Measurements from ENCODE around the gene UBB.
"Not testable (repeated sequence)": the region's sequence is repeated elsewhere in the genome, so short reads cannot be mapped to it uniquely, and the experiment has no call there.

The UBB gene

GRCh38 chr17:16374146-16374938 lies 6.5 kb upstream of the UBB start:
- no peak for DNase-seq (ENCODE audit: low read depth in 2 of 3, low spot score in 2 of 3)

GRCh38 chr17:16377941-16378341 lies 3.0 kb upstream of the UBB start:
- no peak for DNase-seq (ENCODE audit: low read depth in 2 of 3, low spot score in 2 of 3)

- DNase-seq (ENCODE audit: low read depth in 2 of 3, low spot score in 2 of 3): no peak
Observed at GRCh38 chr17:16378636-16379282, 2.1 kb upstream of the UBB start.

GRCh38 chr17:16379654-16380053 lies 1.2 kb upstream of the UBB start:
- no peak for DNase-seq (ENCODE audit: low read depth in 2 of 3, low spot score in 2 of 3)

- no peak for DNase-seq (ENCODE audit: low read depth in 2 of 3, low spot score in 2 of 3)
Observed at GRCh38 chr17:16381496-16381820, 567 bp downstream of the UBB start.

GRCh38 chr17:16383216-16383615 lies 2.3 kb downstream of the UBB start:
- no peak for DNase-seq (ENCODE audit: low read depth in 2 of 3, low spot score in 2 of 3)

- DNase-seq (ENCODE audit: low read depth in 2 of 3, low spot score in 2 of 3): no peak
Observed at GRCh38 chr17:16383772-16384287, 2.9 kb downstream of the UBB start.

GRCh38 chr17:16384557-16384956 lies 3.7 kb downstream of the UBB start:
- DNase-seq (ENCODE audit: low read depth in 2 of 3, low spot score in 2 of 3): no peak

GRCh38 chr17:16386126-16386507 lies 5.2 kb downstream of the UBB start:
- DNase-seq (ENCODE audit: low read depth in 2 of 3, low spot score in 2 of 3): not testable (repeated sequence)

- no peak for DNase-seq (ENCODE audit: low read depth in 2 of 3, low spot score in 2 of 3)
Observed at GRCh38 chr17:16391451-16391850, 10.6 kb downstream of the UBB start.

- DNase-seq (ENCODE audit: low read depth in 2 of 3, low spot score in 2 of 3): not testable (repeated sequence)
Observed at GRCh38 chr17:16392491-16392890, 11.6 kb downstream of the UBB start.

- DNase-seq (ENCODE audit: low read depth in 2 of 3, low spot score in 2 of 3): not testable (repeated sequence)
Observed at GRCh38 chr17:16395887-16396286, 15.0 kb downstream of the UBB start.

GRCh38 chr17:16396693-16397092 lies 15.8 kb downstream of the UBB start:
- not testable (repeated sequence) for DNase-seq (ENCODE audit: low read depth in 2 of 3, low spot score in 2 of 3)

GRCh38 chr17:16398270-16399267 lies 17.7 kb downstream of the UBB start:
- DNase-seq (ENCODE audit: low read depth in 2 of 3, low spot score in 2 of 3): no peak

- DNase-seq (ENCODE audit: low read depth in 2 of 3, low spot score in 2 of 3): not testable (repeated sequence)
Observed at GRCh38 chr17:16403847-16404246, 23.0 kb downstream of the UBB start.

- no peak for DNase-seq (ENCODE audit: low read depth in 2 of 3, low spot score in 2 of 3)
Observed at GRCh38 chr17:16406742-16407674, 26.1 kb downstream of the UBB start.

GRCh38 chr17:16407911-16408588 lies 27.2 kb downstream of the UBB start:
- no peak for DNase-seq (ENCODE audit: low read depth in 2 of 3, low spot score in 2 of 3)

- no peak for DNase-seq (ENCODE audit: low read depth in 2 of 3, low spot score in 2 of 3)
Observed at GRCh38 chr17:16415031-16415924, 34.4 kb downstream of the UBB start, which contains the start of gene TRPV2. TRPV2 (plus strand) TSS chr17:16415571; CDS start chr17:16417669, 2,098 bp downstream.

- DNase-seq (ENCODE audit: low read depth in 2 of 3, low spot score in 2 of 3): no peak
Observed at GRCh38 chr17:16417399-16417798, 36.5 kb downstream of the UBB start.
